HPDE6-E6E7 (cell line): ENCODE data around the gene TNFRSF25.

ENCODE experiments used
- DNase-seq: peaks from one replicate; pipeline ENCODE4 v3.0.0; 2011; ENCODE audit warnings: missing footprints; ENCODE audit errors: extremely low spot score

Gene TNFRSF25

DNA sequence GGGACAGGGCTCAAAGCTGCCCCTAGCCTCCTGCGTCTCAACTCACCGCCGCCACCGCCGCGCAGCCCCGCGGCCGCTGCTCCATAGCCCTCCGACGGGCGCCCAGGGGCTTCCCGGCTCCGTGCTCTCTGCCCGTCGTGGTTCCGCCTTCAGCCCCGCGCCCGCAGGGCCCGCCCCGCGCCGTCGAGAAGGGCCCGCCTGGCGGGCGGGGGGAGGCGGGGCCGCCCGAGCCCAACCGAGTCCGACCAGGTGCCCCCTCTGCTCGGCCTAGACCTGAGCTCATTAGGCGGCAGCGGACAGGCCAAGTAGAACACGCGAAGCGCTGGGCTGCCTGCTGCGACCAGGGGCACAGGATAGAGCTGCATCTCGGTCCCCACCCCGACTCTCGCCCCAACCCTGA, at the start of gene TNFRSF25:
TSS of gene TNFRSF25 (minus strand) at position 151 of the 400 bp plus-strand sequence. CDS start at position 85, 66 bp downstream.
- no peak for DNase-seq

DNA sequence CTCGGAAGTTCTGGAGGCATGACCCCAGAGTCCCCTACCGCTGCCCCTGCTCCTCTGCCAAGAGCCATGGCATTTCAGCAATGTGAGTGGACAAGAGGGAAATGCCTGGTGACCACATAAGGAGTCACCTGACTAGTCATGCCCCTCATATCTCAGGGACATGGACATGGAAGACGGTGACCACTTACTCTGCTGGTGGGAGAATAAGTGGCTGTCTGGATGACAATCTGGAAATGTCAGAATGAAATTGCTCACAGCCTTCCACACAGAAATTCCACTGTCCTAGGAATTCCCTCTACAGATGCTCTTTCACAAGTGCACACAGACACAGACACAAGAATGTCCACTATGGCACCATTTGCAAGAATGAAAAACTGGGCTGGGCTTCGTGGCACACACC, 49.8 kb upstream of the TNFRSF25 start:
- no peak for DNase-seq

DNA sequence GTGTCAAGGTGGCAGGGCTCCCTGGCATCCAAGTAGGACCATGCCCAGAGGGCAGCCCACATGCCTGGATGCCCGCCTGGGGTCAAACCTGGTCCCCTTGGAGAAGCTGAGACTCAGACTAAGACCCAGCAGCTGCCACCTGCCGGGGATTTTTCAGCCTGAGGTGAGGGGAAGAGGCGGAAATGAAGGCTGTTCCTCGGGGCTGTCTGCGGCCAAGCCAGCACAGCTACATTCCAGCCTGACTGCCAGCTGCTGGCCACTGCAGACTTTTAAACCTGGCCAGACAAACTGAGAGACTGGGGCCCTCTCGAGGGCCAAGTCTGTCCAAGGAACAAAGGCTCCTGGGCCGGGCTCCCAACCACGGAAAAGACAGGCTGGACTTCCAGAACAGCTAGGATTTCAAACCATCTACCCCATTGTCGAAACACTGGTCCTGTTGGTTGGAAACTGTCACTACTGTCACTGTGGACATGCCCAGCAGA, 47.4 kb upstream of the TNFRSF25 start:
- DNase-seq = no peak

GRCh38 chr1:6512908-6513280, 46.9 kb upstream of the TNFRSF25 start:
- DNase-seq = no peak

GRCh38 chr1:6512245-6512907, 46.4 kb upstream of the TNFRSF25 start:
- no peak for DNase-seq

DNA sequence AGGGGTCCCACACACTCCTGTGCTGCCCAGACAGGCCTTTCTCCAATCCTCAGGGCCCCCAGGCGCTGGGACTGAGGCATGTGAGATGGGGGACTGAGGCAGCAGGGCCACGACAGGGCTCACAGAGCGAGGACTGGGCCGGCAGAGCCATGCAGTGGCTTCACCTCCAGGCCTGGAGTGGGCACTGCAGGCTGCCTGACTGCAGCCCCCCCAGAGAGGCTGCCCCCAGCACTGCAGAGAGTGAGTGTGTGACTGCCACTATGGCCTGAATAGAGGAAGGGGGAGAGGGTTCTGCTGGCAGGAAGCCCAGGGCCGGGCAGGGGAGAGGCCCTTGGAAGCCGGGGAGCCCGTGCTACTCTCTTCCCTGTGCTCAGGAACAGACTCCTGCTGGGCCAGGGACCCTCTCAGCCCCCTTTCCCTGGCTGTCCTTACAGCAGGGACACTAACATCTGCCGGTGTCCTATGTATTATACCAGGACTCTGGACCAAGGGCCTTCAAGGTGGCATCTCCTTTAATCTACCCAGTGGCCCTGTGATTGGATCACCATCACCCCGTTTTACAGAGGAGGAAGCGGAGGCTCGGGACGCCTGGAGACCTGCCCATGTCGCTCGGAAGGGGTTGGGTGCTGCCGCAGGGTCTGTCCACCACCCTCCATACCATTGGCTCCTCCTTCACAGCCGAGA, 45.7 kb upstream of the TNFRSF25 start:
- DNase-seq = no peak

- no peak for DNase-seq
Measured at GRCh38 chr1:6511056-6511455, 45.1 kb upstream of the TNFRSF25 start.

DNA sequence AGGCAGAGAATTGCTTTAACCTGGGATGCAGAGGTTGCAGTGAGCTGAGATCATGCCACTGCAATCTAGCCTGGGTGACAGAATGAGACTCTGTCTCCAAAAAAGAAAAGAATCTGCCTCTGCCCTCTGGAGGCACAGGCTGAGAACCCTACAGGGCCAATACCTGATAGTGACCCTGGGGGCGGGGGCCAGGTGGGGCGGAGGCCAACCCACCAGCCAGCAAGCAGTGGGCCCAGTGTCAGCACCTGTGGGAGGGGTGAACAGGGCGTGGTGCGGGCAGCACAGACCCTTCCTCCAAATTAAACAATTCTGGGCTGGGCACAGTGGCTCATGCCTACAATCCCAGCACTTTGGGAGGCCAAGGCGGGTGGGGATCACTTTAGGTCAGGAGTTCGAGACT, 44.5 kb upstream of the TNFRSF25 start:
- DNase-seq = no peak

DNA sequence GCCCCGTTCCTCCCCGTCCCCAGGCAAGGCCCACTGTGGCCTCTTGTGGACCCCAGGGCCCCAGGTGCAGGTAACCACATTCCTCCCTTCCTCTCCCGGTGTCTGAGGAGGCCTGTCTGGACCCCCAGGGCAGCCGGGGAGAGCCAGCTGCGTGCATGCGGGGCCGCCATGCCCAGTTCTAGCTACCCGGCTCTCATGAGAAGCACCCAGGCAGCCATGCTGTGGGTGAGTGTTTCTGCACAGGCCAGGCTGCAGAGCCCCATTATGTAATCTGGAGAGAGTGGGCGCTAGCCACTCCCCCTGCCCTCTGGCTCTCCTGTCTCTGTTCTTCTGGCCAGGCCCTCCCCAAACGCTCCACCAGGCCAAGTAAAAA, 43.9 kb upstream of the TNFRSF25 start:
- DNase-seq = no peak

GRCh38 chr1:6509220-6509918, 43.4 kb upstream of the TNFRSF25 start:
- no peak for DNase-seq

GRCh38 chr1:6508816-6509189, 42.8 kb upstream of the TNFRSF25 start:
- DNase-seq = no peak

DNA sequence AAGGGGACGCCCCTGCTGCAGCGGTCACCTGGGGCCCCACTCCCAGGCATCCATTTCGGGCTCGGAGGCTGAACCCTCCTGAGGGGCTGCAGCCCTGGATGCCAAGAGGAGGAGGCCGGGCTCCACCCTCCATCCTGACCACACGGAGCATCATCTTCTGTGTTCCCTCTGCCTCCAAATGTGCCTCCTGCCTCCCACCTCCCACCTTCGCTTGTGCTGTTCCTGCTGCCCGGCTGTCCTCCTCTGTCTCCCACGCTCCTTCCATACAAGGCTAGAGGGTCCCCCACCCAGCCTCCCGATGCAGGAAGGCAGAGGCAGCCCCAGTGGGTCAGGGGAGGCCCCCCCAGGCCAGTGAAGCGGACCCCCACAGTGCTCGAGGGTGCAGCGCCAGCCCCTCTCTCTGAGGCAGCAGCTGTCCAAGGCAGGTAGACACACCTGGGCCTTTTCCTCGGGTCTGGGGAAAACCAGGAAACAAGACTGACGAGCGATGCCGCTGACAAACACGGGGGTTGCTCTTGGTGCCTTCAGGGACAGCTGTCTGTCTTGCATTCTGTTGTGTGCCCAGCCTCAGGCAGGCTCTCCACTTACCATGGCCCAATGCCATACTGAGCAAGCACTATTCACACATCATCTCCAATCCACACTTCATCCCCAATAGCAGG, 42.3 kb upstream of the TNFRSF25 start:
- DNase-seq = no peak

DNA sequence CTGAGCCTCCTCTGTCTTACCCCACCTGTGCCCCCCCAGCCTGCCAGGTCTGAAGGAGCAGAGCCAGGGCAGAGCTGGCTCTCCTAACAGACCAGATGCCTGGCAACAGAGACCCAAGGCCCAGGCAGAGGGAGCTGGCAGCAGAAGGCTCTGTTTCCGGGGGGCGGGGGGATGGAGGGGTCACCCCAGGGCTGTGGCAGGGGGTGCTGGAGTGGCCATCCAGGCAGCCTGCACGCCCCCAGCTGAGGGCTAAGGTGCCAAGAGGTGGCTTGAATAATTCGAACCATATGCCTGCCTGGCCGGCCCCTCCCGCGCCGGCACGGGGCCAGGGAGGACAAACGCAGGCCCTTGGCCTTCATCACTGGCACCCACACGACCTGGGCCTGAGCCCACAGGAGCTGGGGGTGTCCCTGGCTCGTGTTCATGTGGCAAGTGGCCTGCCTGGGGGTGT, 41.5 kb upstream of the TNFRSF25 start:
- no peak for DNase-seq

DNA sequence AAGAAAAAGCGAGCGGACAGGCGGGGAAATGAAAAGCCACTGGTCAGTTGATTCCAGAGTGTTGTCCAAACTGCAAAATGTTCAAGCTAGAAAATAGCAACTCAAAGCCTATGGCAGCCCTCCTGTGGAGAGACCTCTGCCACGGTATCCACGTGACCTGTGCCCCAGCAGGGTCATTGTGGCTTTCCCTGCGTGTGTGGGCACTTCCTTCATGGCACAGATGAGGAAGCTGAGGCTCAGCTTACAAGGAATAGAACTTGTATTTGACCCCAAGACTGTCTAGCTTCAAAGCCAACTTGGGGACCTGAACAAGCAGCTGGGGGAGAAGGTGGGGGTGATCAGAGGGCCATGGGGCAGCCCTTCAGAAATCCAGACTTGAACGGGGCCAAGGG, 41.1 kb upstream of the TNFRSF25 start:
- no peak for DNase-seq

- DNase-seq = no peak
Measured at GRCh38 chr1:6506210-6507036, 40.5 kb upstream of the TNFRSF25 start.

GRCh38 chr1:6505367-6506209, 39.6 kb upstream of the TNFRSF25 start:
- DNase-seq = no peak

DNA sequence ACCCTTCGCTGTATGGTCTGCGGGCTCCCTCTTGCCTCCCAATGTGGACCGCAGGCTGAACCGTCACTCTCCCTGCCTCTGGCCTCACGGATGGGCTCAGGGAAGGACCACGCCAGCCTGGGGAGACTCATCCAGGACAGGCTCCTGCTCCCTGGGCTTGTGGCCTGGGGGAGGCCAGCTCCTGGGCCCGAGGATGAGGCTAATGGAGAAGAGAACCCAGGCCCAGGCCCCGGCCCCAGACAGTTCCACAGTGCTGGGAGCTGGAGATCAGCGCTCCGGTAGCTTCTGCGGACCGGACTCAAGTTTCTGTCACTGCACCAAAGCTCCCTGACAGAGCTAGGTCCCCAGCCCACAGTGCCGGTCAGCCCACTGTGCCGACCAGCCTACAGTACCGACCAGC, 38.9 kb upstream of the TNFRSF25 start:
- no peak for DNase-seq

DNA sequence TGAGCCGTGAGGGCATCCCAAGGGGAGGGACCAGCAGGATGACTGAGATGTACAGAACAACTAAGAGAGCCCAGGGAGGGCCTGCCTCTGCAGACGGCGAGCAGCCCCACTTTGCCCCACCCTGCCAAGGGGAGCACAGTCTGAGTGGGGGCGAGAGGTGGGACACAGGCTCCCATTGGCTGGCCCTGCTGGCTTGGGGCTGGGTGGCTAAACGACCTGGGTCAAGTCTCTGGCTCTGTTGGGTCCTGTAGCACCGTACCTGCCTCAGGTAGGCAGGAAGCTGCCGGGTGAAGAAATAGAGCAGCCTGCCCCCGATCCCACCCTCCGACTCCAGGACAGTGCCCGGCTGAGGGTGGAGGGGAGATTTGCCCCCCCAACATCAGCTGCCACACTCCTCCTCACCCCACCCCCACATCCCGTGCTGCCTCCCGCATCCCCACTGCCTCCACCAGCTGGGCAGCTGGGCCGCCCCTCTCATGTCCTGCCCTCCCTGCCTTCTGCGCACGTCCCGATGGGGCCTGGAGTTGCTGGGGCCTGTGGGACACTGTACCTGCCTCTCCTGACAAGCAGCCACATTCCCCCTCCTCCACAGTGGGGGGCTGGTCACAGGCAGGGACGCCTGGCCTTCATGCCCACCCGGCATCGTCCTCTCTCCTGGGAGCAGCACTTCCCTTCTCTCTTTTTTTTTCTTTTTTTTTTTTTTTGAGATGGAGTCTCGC, 38.1 kb upstream of the TNFRSF25 start:
- DNase-seq = no peak

- DNase-seq = no peak
Measured at GRCh38 chr1:6502000-6502891, 36.3 kb upstream of the TNFRSF25 start.
